ENCODE measurements around the gene SLC8A1. TPM values are rescaled to one million over a fixed set of nuclear protein-coding genes. Genes with fewer than 3 reads are reported as not detected.

The SLC8A1 gene
- polyA plus RNA-seq, 1 donor = 7.2 TPM

DNA sequence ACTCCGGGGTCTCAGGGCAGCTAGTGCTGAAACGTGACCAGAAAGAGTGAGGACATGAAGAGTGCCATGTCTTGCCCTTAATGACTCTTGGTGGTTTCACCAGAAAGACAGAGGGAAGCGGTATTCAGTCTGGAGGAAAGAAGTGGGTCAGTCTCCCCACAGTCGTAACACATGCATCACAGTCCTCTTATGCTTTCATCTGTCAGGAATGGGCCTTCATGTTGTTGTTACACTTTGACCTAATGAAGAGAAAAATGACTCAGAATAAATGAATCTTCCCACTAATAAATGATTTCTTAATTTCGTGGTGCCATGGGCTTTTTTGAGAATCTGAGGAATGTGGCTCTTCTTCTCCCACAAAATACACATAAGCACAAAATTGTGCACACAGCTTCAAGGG, 103.2 kb downstream of the SLC8A1 start:
- no peak for DNase-seq

DNA sequence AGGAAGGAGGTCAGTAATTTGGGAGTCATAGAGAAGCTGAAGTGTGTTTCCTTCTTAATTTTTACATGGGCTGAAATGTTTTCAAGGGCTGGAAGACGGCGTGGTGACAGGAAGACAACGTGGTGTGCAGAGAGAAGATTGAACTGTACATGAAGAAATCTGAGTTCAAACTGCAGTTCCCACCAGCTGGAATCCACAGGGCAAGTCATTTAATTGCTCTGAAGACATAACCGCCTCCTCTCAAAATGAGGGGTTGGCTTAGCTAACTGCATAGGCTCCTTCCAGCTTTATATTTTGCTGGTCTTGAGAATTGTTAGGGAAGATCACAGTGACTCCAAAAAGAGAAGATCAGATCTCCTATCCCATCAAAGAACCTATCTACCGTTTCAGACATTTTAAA, 103.9 kb downstream of the SLC8A1 start:
- no peak for DNase-seq

DNA sequence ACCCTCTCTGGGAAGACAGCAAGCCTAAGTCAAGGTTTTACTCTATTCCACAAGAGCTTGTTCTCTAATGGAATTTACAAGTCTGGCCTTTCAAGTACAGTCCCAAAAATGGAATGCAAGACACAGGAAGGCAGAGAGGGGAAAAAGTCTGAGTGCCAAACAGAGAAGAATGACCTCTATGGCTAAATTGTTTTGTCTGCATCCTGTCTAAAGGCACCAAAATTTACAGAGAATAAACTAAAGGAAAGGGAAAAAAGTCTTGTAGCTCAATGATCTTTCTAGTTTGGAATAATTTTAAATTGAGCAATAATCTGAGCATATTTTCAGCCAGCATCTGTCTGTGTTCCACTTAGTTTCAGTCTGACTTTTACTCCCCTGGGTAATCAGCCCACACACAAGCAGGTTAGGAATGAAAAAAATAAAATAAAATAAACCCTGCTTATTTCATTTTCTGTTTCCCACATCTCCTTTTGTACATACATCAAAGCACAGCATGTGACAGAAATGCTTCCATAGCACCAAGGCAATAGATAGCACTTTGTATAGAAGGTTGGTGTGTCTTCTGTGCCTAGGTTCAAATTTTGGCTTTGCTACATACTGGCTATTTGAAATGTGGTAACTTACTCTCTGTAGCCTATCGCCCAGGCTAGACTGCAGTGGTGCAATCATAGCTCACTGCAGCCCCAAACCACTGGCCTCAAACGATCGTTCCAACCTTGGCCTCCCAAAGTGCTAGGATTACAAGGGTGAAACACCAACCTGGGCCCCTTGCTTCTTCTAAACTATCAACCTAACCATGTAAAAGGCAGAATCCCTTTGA, 105.1 kb downstream of the SLC8A1 start:
- DNase-seq = no peak

DNA sequence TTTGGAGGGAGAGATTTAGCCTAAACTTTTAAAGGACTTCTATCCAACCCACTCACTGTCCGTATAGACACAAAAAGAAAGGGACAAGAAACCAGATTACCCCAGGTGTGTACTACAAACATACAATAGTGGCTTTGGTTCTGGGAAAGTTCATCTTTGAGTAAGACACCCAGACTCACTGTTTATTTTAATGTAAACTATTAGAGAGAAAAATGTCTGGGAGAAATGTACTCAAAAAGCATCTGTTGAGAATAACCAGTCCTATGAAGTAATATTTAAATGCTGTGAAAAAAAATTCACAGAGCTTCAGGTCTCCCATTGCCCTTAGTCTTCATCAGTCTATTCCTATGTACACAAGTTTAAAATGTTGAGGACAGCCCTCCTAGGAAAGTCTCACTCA, 107.5 kb downstream of the SLC8A1 start:
- no peak for DNase-seq

DNA sequence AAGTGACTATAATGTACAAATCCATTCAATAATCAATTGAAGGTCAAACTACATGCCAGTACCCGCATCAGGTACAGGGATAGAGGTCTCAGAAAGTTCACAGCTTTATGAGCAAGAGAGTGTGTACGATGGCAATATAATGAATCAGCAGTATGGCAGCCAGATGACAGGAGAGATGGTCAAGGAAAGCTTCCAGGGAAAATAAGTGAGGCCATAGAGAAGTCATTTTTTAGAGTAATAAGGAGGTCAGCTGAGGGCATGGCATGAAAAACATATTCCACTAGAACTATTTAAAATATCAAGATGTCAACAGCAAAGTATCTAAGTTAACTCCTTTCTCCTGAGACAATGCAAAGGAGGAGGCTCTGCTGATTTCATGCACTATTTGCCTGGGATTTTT, 108.0 kb downstream of the SLC8A1 start:
- DNase-seq = no peak

DNA sequence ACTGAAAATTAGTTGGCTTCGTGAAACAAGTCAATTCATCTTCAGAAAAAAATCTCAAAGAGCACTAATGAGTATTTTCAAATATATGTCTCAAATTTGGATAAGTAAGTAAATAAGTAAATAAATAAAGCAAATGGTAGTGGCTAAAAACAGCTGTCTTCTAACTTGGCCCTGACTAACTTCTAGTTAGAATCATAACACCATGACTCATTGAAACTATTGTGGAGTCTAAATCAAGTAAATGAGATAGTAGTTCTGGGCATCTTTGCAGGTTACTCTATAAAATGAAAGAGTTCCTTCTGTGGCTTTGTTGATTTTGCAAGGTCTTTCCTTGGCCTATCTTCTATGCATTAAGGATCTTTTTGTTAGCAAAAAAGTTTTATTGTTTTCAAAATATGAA, 110.7 kb downstream of the SLC8A1 start:
- no peak for DNase-seq

DNA sequence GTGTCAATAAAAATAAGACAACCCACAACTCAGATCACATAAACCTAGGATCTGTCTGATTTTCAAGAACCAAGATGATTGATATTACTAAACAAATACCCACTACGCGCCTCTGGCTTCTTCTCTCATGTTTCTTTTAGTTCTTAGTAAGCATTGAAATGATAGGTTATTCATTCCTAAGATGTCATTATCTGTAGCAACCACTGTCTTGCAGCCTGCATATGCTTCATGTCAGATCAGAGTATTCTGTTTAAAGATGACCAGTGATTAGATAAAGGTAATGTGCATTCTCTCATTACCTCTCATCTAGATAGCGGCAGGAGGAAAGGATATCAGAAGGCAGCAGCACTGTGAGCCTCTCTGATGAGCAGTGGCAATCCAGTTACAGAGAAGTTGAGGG, 112.9 kb downstream of the SLC8A1 start:
- no peak for DNase-seq

DNA sequence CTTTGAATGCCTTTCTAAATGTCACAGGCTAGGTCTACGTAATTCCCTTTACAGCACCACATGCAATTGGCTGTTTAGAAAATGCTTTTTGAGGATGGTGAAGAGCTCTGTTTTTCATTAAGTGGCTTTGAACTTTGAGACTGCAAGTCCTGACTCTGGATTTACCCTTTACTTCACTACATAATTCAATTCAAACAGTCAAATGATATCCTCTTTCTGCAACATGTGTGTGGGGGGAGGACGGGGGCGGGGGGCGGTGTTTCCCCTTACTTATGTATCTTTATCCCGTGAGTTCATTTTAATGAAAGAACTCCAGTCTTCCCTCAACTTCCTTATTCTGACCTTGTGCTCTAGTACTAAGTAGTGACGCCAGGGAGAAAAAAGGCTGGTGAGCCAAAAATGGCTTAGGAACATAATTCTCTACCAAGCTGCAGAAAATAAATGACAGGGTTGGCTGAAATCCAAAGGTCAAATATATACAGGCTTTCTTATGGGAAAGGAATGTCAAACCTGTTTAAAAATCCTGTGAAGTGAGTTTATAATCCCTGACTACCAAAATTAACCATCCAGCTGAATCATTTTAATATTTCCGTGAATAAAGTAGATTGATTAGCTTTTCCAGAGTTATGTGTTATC, 119.6 kb downstream of the SLC8A1 start:
- DNase-seq = no peak

DNA sequence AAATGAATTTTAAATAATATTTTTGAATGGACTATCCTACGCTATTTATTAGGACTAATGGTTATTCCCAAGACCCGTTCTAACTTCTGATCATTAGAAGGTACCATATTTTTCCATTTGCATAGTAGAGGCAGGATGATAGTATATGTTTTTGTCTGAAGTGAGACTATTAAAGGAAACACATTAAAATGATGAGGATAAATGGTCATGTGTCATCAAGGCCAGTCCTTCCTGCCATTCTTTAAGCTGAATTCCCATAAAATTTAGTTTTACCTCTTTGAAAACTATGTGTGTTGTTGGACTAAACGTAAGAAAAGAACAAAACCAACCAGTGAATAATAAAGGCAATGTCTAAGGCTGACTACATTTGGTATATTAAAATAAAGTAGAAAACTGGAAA, 121.8 kb downstream of the SLC8A1 start:
- DNase-seq = no peak

DNA sequence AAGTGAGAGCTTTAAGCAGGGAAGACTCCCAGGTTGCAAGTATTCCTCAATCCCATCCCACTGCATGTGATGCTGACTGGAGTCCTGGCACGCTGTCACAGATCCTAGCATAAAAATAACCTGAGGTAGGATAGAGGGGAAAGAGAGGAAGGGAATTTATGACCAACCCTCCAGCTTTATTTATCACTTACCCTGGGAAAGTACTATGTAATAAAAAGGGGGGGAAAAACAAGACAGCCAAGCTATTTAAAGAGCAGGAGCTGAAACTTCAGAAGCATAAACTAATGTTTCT, 122.2 kb downstream of the SLC8A1 start:
- DNase-seq = peak; percentile 50

DNA sequence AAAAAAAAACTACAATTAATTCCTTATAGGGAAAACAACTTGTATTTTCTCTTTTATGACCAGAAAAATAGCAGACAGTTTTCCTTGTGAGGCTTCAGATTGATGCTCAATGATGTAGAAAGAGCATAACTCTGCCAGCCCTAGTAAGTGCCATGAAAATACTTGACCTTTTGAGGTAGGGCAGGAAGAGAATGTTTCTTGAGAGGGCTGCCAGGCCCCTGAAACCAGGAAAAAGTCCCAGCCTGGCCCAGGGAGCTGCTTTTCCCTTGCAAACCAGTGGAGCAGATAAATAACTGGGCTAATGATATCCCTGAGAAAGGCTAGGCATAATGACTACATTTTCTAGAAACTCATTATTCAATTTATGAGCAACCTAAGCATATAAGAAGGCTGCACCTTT, 126.8 kb downstream of the SLC8A1 start:
- no peak for DNase-seq

DNA sequence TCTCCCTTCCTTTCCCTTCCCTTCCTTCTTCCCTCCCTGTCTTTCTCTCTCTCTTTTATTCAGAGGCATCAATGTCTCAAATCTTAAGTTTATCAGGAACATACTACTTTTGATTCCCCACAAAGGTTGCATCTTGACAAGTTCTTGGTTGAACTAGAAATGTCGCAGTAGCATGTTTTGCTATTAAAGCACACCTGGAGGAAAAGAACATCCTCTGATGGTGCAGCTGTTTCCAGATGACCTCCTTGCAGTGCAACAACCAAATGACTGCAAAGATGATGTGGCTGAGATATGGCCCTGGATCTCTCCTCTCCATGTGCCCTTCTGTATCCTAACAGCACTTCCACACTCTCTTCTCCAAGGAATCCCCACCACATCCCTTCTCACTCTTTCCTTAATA, 127.2 kb downstream of the SLC8A1 start:
- DNase-seq = no peak

DNA sequence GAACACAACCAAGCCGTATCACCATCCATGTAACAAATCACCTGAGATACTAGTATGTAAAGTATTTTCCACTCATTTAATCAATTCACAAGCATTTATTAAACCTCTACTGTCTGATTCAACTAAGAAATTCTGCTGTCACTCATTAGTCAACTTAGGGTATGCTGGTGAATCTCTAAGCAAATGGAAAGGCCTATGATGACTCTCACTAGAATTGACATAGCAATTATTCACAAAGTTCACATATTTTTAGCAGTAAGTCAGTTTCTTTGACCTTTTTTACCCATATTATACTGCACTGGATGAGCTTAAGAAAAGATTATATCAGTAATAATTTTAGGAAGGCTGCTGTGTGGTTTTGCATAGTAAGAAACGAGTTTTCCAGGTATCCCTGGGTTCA, 130.1 kb downstream of the SLC8A1 start:
- no peak for DNase-seq

DNA sequence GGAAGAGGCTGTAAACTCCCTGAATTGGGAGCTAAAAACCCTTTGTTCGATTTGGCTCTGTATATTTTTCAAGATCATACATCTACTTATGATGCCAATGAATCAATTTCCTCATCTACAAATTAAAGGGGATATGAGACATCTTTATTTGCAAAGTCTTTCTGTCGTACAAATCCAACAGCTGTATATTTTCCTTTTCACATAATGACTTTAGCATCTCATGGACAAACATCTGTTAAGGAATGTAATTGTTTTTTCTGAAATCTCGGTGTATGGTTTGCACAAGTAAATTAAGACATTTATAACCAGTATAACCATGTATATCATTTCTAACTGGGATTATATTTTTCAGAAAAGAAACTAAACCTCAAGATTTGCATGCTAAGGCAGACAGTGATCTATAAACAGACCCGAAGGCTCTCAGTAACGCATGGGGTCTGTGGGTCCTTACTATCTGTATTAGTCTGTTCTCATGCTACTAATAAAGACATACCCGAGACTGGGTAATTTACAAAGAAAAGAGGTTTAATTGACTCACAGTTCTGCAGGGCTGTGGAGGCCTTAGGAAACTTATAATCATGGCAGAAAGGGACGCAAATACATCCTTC, 130.8 kb downstream of the SLC8A1 start:
- DNase-seq = no peak

DNA sequence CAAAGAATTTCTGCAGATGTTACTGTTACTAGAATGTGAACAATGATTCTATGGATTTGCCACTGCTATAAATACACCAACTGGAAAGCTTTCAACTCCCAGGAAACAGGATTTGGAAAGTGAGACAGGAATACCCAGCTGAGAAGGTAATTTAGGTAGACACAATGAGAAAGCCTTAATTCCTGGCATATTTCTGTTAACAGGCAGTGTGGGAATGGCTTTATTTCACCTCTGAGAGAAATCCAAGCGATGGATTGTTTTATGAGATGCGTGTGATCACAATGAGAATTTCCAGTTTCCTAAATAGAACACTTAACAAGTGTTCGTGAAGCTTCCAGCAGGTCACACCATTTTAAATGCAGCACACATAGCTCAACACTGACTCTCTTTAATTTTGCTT, 133.0 kb downstream of the SLC8A1 start:
- DNase-seq = no peak

DNA sequence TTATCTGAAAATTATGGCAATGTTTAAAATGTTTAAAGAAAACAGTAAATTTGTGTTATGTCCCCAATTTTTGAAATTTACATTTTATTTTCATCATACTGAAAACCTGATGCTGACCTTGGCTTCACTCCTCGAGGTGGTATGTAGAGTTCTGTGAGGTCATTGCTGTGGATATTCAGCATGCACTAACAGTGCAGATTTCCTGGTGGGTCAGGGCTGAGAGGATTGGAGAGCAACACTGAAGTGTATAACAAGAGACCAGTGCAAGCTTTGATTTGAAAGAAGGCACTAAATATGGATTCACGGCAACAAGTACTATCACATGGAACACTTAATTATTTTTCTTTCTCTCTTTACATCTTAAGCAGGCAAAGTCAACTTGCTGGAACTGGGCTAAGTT, 134.1 kb downstream of the SLC8A1 start:
- DNase-seq = no peak

DNA sequence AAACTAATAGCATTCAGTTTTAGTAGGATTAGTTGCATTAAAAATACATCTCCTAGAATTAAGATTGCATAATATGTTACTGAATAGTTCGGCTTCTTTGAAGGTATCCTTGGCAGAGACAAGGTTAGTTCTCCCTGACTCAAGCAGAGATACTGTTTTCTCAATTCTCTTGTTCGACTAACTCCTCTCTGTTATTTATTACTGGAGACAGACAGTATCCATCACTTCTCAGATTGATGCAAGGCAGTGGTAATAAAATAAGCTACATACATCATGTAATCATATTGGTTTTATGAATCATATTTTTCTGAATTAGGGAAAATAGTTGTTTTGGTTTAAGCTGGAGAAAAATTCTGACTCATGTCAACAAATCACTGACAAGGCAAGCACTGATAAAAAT, 134.8 kb downstream of the SLC8A1 start:
- no peak for DNase-seq

DNA sequence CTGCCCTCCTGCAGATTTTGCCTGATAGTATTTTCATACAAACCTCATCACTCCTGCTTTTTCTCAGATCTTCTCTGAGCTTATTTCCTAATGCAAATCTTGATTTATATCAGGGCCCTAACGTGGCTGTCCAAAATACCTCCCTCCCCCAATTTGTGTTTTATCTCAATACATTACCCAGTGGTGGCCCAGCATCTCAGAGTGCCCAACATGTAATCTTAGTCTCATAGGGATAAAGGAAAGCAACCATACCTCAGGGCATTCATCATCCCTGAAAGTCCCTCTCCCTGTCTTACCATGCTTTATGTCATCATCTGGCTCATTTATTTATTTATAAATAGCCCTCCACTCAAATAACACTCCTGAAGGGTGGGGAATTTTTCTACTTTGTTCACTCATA, 135.3 kb downstream of the SLC8A1 start:
- no peak for DNase-seq

DNA sequence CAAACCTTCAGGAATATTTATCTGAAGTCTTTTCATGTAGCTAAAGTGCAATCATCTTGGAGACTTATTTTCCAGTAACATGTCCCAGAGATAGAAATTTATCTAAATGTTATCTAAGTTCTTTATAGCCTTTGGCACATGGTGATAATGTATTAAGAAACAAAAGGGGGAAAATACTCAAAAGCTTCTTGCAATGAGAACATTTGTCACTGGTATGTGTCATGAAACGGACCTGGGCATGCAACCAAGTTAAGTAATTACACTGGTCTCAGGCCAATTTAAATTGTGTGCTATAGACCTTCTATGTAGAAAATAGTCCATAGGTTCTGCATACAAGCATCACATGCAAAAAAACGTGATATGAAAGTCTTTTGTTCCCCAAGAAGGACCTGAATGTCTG, 136.2 kb downstream of the SLC8A1 start:
- no peak for DNase-seq

DNA sequence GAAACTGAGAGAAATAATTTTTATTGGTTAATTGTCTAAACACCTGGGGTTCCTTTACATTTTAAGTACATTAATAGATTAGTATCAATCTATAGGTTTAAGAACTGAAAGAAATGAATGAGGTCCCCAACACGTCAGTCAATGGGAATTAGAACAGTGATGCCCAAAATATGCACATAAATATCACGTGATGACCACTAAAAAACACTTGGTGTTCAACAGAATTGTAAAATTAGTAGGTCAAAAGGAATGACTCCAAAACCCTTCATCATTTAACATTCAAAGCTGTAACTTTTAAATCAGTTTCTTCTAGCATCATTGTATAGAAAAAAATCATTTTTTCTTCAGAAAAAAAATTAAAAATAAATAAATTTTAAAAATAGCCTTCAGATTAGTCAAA, 140.9 kb downstream of the SLC8A1 start:
- DNase-seq = no peak

DNA sequence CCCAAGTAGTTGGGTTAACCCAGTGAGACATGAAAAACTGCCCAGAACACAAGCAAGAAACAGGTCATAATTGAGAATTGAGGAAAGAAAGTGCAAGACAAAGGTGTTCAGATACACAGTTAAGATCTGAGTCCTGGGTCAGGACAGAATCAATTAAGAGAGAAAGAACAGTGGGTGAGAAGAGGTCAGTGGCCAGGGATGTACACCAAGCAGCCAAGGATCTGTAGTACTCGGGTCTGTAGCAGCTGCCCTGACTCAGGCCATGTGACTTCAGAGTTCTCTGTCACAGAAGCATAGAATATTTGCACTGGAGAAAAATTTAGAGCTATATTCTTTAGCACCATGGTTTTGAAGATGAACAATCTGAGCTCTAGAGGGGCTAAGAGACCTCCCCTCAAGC, 141.6 kb downstream of the SLC8A1 start:
- DNase-seq = no peak

DNA sequence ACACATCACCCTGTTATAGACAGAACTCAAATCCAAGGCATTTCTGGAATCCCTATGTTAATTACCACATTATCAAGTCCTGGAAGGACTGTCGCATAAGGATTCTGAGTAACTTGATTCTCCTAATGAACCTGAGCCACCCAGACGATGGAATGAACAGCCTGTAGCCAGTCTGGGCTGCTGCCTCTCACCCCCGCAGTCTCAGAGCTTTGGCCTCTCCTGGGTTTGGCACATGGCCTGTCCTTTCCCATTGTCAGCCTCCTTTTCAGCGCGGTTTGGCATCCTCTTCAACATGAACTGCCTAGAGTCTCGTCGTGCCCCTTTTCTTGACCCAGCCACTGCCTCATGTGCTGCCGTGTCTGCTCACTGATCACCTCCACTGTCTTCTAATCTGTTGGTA, 147.6 kb downstream of the SLC8A1 start:
- no peak for DNase-seq

DNA sequence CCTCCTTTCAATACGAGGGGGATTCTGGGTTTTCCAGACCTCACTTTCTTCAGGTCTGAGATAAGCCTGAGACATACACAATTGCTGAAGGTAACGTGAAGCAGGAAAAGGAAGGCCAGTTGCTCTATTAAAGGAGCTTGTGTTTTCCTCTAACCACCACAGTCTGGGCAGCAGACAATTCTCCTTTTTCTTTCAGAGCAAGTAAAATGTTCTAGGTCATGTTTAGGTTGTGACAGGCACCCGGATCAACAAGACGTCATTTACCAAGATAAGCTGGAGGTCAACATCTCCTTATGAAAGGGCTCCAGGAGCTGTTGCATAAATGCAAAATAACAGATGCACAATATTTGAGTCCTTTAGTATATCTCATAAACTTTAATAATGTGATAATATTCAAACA, 148.1 kb downstream of the SLC8A1 start:
- DNase-seq = no peak

DNA sequence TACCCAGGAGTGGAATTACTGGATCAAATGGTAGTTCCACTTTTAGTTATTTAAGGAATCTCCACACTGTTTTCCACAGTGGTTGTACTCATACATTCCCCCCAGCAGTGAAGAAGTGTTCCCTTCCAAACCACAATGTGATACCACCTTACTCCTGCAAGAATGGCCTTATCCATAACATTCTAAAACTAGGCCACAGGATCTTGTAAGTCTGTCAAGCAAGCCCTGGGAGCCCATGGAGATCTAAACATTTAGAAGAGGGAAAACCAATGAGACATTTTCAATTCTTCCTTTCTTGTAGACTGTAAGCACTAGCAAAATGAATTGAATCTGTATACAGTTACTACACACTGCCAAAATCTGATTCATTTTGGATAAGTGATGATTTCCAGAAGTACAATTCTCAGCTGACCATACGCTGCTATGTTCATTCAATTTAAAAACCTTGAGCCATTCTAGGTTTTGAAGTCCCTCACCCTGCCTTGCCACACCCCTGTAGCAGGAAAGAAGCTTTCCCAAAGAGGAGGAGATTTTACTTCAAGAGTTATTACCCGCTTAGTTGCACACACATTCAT, 149.1 kb downstream of the SLC8A1 start:
- DNase-seq = no peak
